ENCODE data around the gene CRCP. TPM values are rescaled to one million over a fixed set of nuclear protein-coding genes. Genes with fewer than 3 reads are reported as not detected.

The CRCP gene
- total RNA-seq, 4 donors from 2014 or later: 45.9 to 61.9 (median 54.2) TPM

GRCh38 chr7:66178258-66178657 is 63.6 kb downstream of the CRCP start:
- WGBS: 94% methylated on average over 2 of the region's 2 CpGs
- no peak for TF ChIP-seq POLR2AphosphoS5 (IDR thresholded peaks at IDR 0.05)
- no peak for TF ChIP-seq EP300 (IDR thresholded peaks at IDR 0.05)
- TF ChIP-seq, protein P1, sequence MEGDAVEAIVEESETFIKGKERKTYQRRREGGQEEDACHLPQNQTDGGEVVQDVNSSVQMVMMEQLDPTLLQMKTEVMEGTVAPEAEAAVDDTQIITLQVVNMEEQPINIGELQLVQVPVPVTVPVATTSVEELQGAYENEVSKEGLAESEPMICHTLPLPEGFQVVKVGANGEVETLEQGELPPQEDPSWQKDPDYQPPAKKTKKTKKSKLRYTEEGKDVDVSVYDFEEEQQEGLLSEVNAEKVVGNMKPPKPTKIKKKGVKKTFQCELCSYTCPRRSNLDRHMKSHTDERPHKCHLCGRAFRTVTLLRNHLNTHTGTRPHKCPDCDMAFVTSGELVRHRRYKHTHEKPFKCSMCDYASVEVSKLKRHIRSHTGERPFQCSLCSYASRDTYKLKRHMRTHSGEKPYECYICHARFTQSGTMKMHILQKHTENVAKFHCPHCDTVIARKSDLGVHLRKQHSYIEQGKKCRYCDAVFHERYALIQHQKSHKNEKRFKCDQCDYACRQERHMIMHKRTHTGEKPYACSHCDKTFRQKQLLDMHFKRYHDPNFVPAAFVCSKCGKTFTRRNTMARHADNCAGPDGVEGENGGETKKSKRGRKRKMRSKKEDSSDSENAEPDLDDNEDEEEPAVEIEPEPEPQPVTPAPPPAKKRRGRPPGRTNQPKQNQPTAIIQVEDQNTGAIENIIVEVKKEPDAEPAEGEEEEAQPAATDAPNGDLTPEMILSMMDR (IDR thresholded peaks at IDR 0.05): no peak
- TF ChIP-seq POLR2A (IDR thresholded peaks at IDR 0.05; ENCODE audit: low read depth): no peak

DNA sequence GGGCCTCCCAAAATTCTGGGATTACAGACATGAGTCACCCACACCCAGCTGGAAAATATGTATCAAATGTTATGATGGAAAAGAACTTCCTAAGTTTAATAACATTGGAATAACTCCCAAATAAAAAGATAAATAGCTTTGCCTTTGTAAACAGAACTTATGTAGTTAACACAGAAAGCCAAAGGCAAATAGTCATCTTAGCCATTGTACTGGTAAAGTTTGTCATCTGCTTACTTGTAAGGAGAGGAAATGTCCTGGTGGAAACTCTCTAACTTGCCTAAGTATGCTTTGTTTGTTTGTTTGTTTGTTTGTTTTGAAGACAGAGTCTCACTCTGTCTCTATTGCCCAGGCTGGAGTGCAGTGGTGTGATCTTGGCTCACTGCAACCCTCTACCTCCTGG is 66.7 kb downstream of the CRCP start:
- Histone ChIP-seq H3K27ac (replicated peaks in 1 of 4) (no peak overlapping the region), H3K9me3 (peaks cover 0 to 5% (median 0%) of the 10 kb centered on the region in 4 donors), H3K36me3 (no peaks in the 10 kb centered on the region), H3K27me3 (no peaks in the 10 kb centered on the region), H3K4me1 (no peaks in the 10 kb centered on the region), H3K4me3 (no peak overlapping the region)
- no peak for DNase-seq (ENCODE audit: extremely low spot score)
- intact Hi-C loops (cut with DNase I): no loop called here
- TF ChIP-seq POLR2AphosphoS5 (IDR thresholded peaks at IDR 0.05): no peak
- TF ChIP-seq, protein P1 (IDR thresholded peaks at IDR 0.05): no peak
- TF ChIP-seq POLR2A (IDR thresholded peaks at IDR 0.05; ENCODE audit: low read depth): no peak
- TF ChIP-seq EP300 (IDR thresholded peaks at IDR 0.05): no peak

More at GRCh38 chr7:66178258-66178657, 63.6 kb downstream of the CRCP start:
- Histone ChIP-seq H3K4me1 (no peaks in the 10 kb centered on the region), H3K27ac (replicated peaks in 1 of 4) (no peak overlapping the region), H3K9me3 (no peaks in the 10 kb centered on the region), H3K4me3 (no peak overlapping the region), H3K36me3 (no peaks in the 10 kb centered on the region), H3K27me3 (no peaks in the 10 kb centered on the region)
- no peak for DNase-seq (ENCODE audit: extremely low spot score)
- intact Hi-C loops (cut with DNase I): no loop called here

DNA sequence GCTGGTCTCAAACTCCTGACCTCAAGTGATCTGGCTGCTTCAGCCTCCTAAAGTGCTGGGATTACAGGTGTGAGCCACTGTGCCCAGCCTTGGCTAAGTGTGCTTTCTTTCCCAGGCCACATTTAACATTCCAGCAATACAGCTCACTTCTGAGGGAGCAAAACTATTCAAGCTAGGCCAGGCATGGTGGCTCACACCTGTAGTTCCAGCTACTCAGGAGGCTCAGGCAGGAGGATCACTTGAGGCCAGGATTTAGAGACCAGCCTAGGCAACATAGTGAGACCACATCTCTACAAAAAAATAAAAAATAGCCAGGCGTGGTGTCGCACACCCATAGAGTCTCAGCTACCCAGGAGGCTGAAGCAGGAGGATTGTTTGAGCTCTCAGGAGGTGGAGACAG is 67.2 kb downstream of the CRCP start:
- Histone ChIP-seq H3K9me3 (peaks cover 0 to 5% (median 0%) of the 10 kb centered on the region in 4 donors), H3K4me3 (no peak overlapping the region), H3K4me1 (no peaks in the 10 kb centered on the region), H3K27ac (replicated peaks in 1 of 4) (no peak overlapping the region), H3K36me3 (no peaks in the 10 kb centered on the region), H3K27me3 (no peaks in the 10 kb centered on the region)
- TF ChIP-seq POLR2A (IDR thresholded peaks at IDR 0.05; ENCODE audit: low read depth): no peak
- TF ChIP-seq EP300 (IDR thresholded peaks at IDR 0.05): no peak
- TF ChIP-seq POLR2AphosphoS5 (IDR thresholded peaks at IDR 0.05): no peak
- TF ChIP-seq, protein P1 (IDR thresholded peaks at IDR 0.05): no peak
- DNase-seq (ENCODE audit: extremely low spot score): no peak
- WGBS: 96% methylated on average over 2 of the region's 2 CpGs
- intact Hi-C loops (cut with DNase I): no loop called here

GRCh38 chr7:66182920-66183319 is 68.3 kb downstream of the CRCP start:
- intact Hi-C loops (cut with DNase I): no loop called here

More at GRCh38 chr7:66182920-66183319, 68.3 kb downstream of the CRCP start:
- H3K4me1 ChIP-seq: no peaks in the 10 kb centered on the region
- H3K36me3 ChIP-seq: no peaks in the 10 kb centered on the region
- 97% methylated on average over 6 of the region's 6 CpGs for WGBS
- H3K27ac ChIP-seq (replicated peaks in 1 of 4): no peak overlapping the region
- no peaks in the 10 kb centered on the region for H3K27me3 ChIP-seq
- no peak for TF ChIP-seq EP300 (IDR thresholded peaks at IDR 0.05)
- TF ChIP-seq POLR2A (IDR thresholded peaks at IDR 0.05; ENCODE audit: low read depth): no peak
- TF ChIP-seq POLR2AphosphoS5 (IDR thresholded peaks at IDR 0.05): no peak
- TF ChIP-seq, protein P1 (IDR thresholded peaks at IDR 0.05): no peak
- H3K9me3 ChIP-seq: peaks cover 0 to 5% (median 0%) of the 10 kb centered on the region in 4 donors
- no peak for DNase-seq (ENCODE audit: extremely low spot score)
- H3K4me3 ChIP-seq: no peak overlapping the region
